Endothelial cell of umbilical vein (primary cell): Measurements from ENCODE around the gene ARFGAP3. TPM values are rescaled to one million over a fixed set of nuclear protein-coding genes. Genes with fewer than 3 reads are reported as not detected.

Source experiments
- BruUV-seq: library from RNA; stranded (reverse); fragments of 400-500 nt; replicated peaks from 2 replicates; lab custom pipeline; 2021; lab: Mats Ljungman, UMichigan
- CTCF ChIA-PET: fragments of 300-600, 350-600 bp; sonication (Branson Sonifier 250); formaldehyde crosslinking; loops from one replicate; lab custom pipeline; 2021; ENCODE audit warnings: antibody characterized with exemption, inconsistent platforms; lab: Charles Lee
- POLR2A ChIA-PET: fragments of 300-600, 350-600 bp; sonication (Branson Sonifier 250); formaldehyde crosslinking; loops from one replicate; lab custom pipeline; 2021; ENCODE audit warnings: antibody characterized with exemption, inconsistent platforms; lab: Charles Lee
- DNase-seq: peaks from one replicate; pipeline ENCODE4 v3.0.0-alpha.2; 2011; ENCODE audit warnings: low read depth, low spot score
- FAIRE-seq: peaks from 2 replicates; lab custom pipeline; 2011; peaks lifted over from hg19 to GRCh38; lab: Jason Lieb, UNC
- H2AFZ ChIP-seq: 2 replicates; pipeline ENCODE4 v1.6.0; 2012; ENCODE audit warnings: low read depth, low read length, control low read depth, inconsistent platforms
- H3K27ac ChIP-seq: 2 replicates; pipeline ENCODE4 v1.5.1; 2011; ENCODE audit warnings: low read depth, mild to moderate bottlenecking, control low read depth, low read length, moderate library complexity; ENCODE audit not compliant: insufficient read depth
- H3K27me3 ChIP-seq, 2 experiments: 2 replicates each; pipeline versions ENCODE4 v1.6.0 to v1.6.1; 2011; ENCODE audit warnings: low read length in 2 of 2, mixed read lengths in 1 of 2; ENCODE audit not compliant: control insufficient read depth in 2 of 2, insufficient read depth in 2 of 2
- H3K36me3 ChIP-seq, 2 experiments: 2 replicates in 1 of 2; 3 replicates in 1 of 2; pipeline ENCODE4 v1.5.1; 2011; ENCODE audit warnings: low read length in 2 of 2, mild to moderate bottlenecking in 1 of 2, moderate library complexity in 1 of 2; ENCODE audit not compliant: control insufficient read depth in 2 of 2, insufficient read depth in 2 of 2; ENCODE audit errors: extremely low read depth in 1 of 2
- H3K4me1 ChIP-seq: 3 replicates; pipeline ENCODE4 v1.5.1; 2011; ENCODE audit warnings: mild to moderate bottlenecking, low read length; ENCODE audit not compliant: control insufficient read depth, insufficient read depth; ENCODE audit errors: extremely low read depth
- H3K4me2 ChIP-seq: 2 replicates; pipeline ENCODE4 v1.6.1; 2011; ENCODE audit warnings: low read length, control low read depth, mixed read lengths; ENCODE audit not compliant: insufficient read depth
- H3K4me3 ChIP-seq, 3 experiments: fragments of 200-600 bp in 1 of 3; sonication (generic), shearing (Covaris generic) in 1 of 3; replicated peaks in 1 of 3; 2 replicates each; pipeline ENCODE4 v1.5.1; 2011 to 2016; ENCODE audit warnings: control low read depth in 3 of 3, low read length in 3 of 3, mild to moderate bottlenecking in 2 of 3, inconsistent platforms in 1 of 3, low read depth in 1 of 3, moderate library complexity in 1 of 3; ENCODE audit not compliant: insufficient read depth in 1 of 3
- H3K79me2 ChIP-seq: 2 replicates; pipeline ENCODE4 v1.6.0; 2012; ENCODE audit warnings: low read length, inconsistent platforms; ENCODE audit not compliant: control insufficient read depth, insufficient read depth
- H3K9ac ChIP-seq: replicated peaks from 2 replicates; pipeline ENCODE3; 2011; ENCODE audit warnings: low read length, control low read depth; ENCODE audit not compliant: insufficient read depth; ENCODE audit errors: extremely low read depth
- H3K9me1 ChIP-seq: replicated peaks from 3 replicates; pipeline ENCODE4 v1.6.0; 2011; ENCODE audit warnings: mild to moderate bottlenecking, low read length; ENCODE audit not compliant: control insufficient read depth, insufficient read depth; ENCODE audit errors: extremely low read depth
- H3K9me3 ChIP-seq: replicated peaks from 2 replicates; pipeline ENCODE4 v1.5.1; 2012; ENCODE audit warnings: low read length, inconsistent platforms; ENCODE audit not compliant: control insufficient read depth, insufficient read depth
- H4K20me1 ChIP-seq: replicated peaks from 2 replicates; pipeline ENCODE3; 2011; ENCODE audit warnings: mild to moderate bottlenecking, low read length; ENCODE audit not compliant: control insufficient read depth, insufficient read depth; ENCODE audit errors: extremely low read depth
- CTCF ChIP-seq, 2 donors: IDR thresholded peaks; 1 replicate in 1 of 2; 2 replicates in 1 of 2; pipeline ENCODE4 v1.5.1; 2011; ENCODE audit warnings: low read length in 2 of 2, mild to moderate bottlenecking in 2 of 2, moderate library complexity in 2 of 2, control low read depth in 1 of 2, inconsistent platforms in 1 of 2, low read depth in 1 of 2; ENCODE audit not compliant: insufficient read depth in 1 of 2; ENCODE audit errors: extremely low read depth in 1 of 2
- EZH2 ChIP-seq: IDR thresholded peaks from 2 replicates; pipeline ENCODE4 v1.6.1; 2012; ENCODE audit warnings: borderline replicate concordance, low read depth, mild to moderate bottlenecking, moderate library complexity, low read length, inconsistent platforms; ENCODE audit not compliant: severe bottlenecking
- MYC ChIP-seq: IDR thresholded peaks from one replicate; pipeline ENCODE4 v1.6.1; 2011; ENCODE audit warnings: mild to moderate bottlenecking, low read depth, low read length
- POLR2A ChIP-seq: IDR thresholded peaks from 2 replicates; pipeline ENCODE4 v1.6.1; 2012; ENCODE audit warnings: low read depth, mild to moderate bottlenecking, control low read depth, low read length
- dilution Hi-C: fragments of 300-500 bp; cut with MboI; formaldehyde crosslinking; loops from one replicate; pipeline ENCODE4 v1.15.0; 2019; ENCODE audit warnings: low sequenced_read_pairs; ENCODE audit not compliant: extremely low pct_ligation_motif_present
- intact Hi-C: fragments of 100-400 bp; cut with micrococcal nuclease; formaldehyde crosslinking; loops from one replicate; pipeline ENCODE4 v1.10.0; 2022
- polyA plus RNA-seq, 4 experiments: library from polyadenylated mRNA; depleted of rRNA in 3 of 4; stranded (reverse) in 3 of 4; unstranded in 1 of 4; fragments of >200 nt; gene quantifications; 2 replicates each; pipeline versions ENCODE4 v1.2.1 to v1.2.3, GENCODE V29; 2011 to 2012; ENCODE audit warnings: missing spikeins in 1 of 4
- total RNA-seq: library from RNA; stranded (reverse); gene quantifications from 2 replicates; pipeline ENCODE4 v1.2.3, GENCODE V29; 2021
- TF ChIP-seq, protein P1 (sequence below): IDR thresholded peaks from 2 replicates; pipeline ENCODE4 v1.6.1; 2011; ENCODE audit not compliant: insufficient read depth, insufficient read length

ARFGAP3 gene
- total and polyA plus RNA-seq, 2 donors (not counting 3 experiments of a cell fraction or from before 2014, with no cell fraction given) = 29.1 to 33.4 TPM

- H3K27me3 ChIP-seq = no peaks in the 10 kb centered on the region
- H3K9me1 ChIP-seq = no peaks in the 10 kb centered on the region
- H3K27ac ChIP-seq = no peak overlapping the region
- no peak overlapping the region for H3K9ac ChIP-seq
- H3K4me3 ChIP-seq = no peak overlapping the region
- no peak for FAIRE-seq
- ChIA-PET CTCF (interaction anchor here (1.0 to 1.4 kb wide), 2 partner anchors 15 to 326 kb away, joined by 3 read pairs; no protein-coding TSS in a partner anchor), POLR2A (no interaction called here)
- no peak for DNase-seq
- TF ChIP-seq CTCF (IDR thresholded peaks at IDR 0.05; ENCODE audit: extremely low read depth in 1 of 2, insufficient read depth in 1 of 2, low read depth in 1 of 2, low read length in 2 of 2) (no peak), POLR2A (no peak), MYC (no peak), EZH2 (no peak)
- TF ChIP-seq, protein P1, sequence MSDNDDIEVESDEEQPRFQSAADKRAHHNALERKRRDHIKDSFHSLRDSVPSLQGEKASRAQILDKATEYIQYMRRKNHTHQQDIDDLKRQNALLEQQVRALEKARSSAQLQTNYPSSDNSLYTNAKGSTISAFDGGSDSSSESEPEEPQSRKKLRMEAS = no peak
- intact Hi-C loops = no loop called here
- no TSS peak for BruUV-seq
- no peak overlapping the region for H2AFZ ChIP-seq
- H3K4me2 ChIP-seq = no peak overlapping the region
- no peaks in the 10 kb centered on the region for H3K9me3 ChIP-seq
- no peaks in the 10 kb centered on the region for H4K20me1 ChIP-seq
- H3K79me2 ChIP-seq = no peaks in the 10 kb centered on the region
- dilution Hi-C loops = no loop called here
- no peaks in the 10 kb centered on the region for H3K4me1 ChIP-seq
- H3K36me3 ChIP-seq = no peaks in the 10 kb centered on the region
Measured at GRCh38 chr22:42763965-42764480, 93.0 kb downstream of the ARFGAP3 start.
